GM23338 (cell line): ENCODE measurements around the gene PIP4K2B. TPM values are rescaled to one million over a fixed set of nuclear protein-coding genes. Genes with fewer than 3 reads are reported as not detected.

ENCODE experiments used
- ATAC-seq: fragments of 200-7000 bp; cut with Tn5 transposase; 3 replicates; pipeline ENCODE4 v1.9.1; 2020
- DNase-seq: peaks from one replicate; pipeline ENCODE4 v3.0.0-alpha.2; 2015; ENCODE audit warnings: low spot score
- H2AFZ ChIP-seq: fragments of 200-600 bp; sonication (generic); 2 replicates; pipeline ENCODE4 v1.8.0; 2016; ENCODE audit warnings: antibody characterized with exemption, mild to moderate bottlenecking, moderate library complexity
- H3F3A ChIP-seq: fragments of 200-600 bp; sonication (generic); replicated peaks from 2 replicates; pipeline ENCODE4 v1.8.0; 2017; ENCODE audit warnings: antibody characterized with exemption, mixed run types, low read depth
- H3K27ac ChIP-seq: fragments of 200-600 bp; sonication (generic); 2 replicates; pipeline ENCODE4 v1.6.1; 2016; ENCODE audit warnings: low read depth
- H3K27me3 ChIP-seq: fragments of 200-600 bp; sonication (generic); 2 replicates; pipeline ENCODE4 v1.8.0; 2016; ENCODE audit warnings: mild to moderate bottlenecking, mixed run types, moderate library complexity; ENCODE audit not compliant: insufficient read depth
- H3K36me3 ChIP-seq: fragments of 200-600 bp; sonication (generic); 2 replicates; pipeline ENCODE4 v1.8.0; 2016; ENCODE audit warnings: mild to moderate bottlenecking; ENCODE audit not compliant: insufficient read depth
- H3K4me1 ChIP-seq: fragments of 200-600 bp; sonication (generic); 2 replicates; pipeline ENCODE4 v1.8.0; 2016; ENCODE audit warnings: mild to moderate bottlenecking, moderate library complexity; ENCODE audit not compliant: insufficient read depth
- H3K4me2 ChIP-seq: fragments of 200-600 bp; sonication (generic); 2 replicates; pipeline ENCODE4 v1.7.1; 2017; ENCODE audit warnings: mixed run types
- H3K4me3 ChIP-seq: fragments of 200-600 bp; sonication (generic); 2 replicates; pipeline ENCODE4 v1.6.1; 2016; ENCODE audit warnings: mixed run types
- H3K79me2 ChIP-seq: fragments of 200-600 bp; sonication (generic); replicated peaks from 2 replicates; pipeline ENCODE4 v1.8.0; 2017; ENCODE audit warnings: mild to moderate bottlenecking; ENCODE audit not compliant: insufficient read depth
- H3K9me2 ChIP-seq: fragments of 200-600 bp; sonication (generic); 2 replicates; pipeline ENCODE4 v1.8.0; 2017; ENCODE audit not compliant: insufficient read depth
- H4K20me1 ChIP-seq: fragments of 200-600 bp; sonication (generic); replicated peaks from 2 replicates; pipeline ENCODE4 v1.8.0; 2017; ENCODE audit warnings: mild to moderate bottlenecking; ENCODE audit not compliant: insufficient read depth
- H3K27ac Mint-ChIP-seq: 2 replicates; pipeline ENCODE4 v1.8.0; 2020; ENCODE audit warnings: inconsistent platforms, mild to moderate bottlenecking, moderate library complexity, mixed read lengths
- H3K27me3 Mint-ChIP-seq: 3 replicates; pipeline ENCODE4 v1.8.0; 2022; ENCODE audit warnings: low read depth, mild to moderate bottlenecking, moderate library complexity, mixed read lengths, inconsistent platforms; ENCODE audit not compliant: insufficient read depth, poor library complexity
- H3K36me3 Mint-ChIP-seq: 3 replicates; pipeline ENCODE4 v1.8.0; 2021; ENCODE audit warnings: low read depth, mild to moderate bottlenecking, inconsistent platforms, moderate library complexity, mixed read lengths
- H3K4me1 Mint-ChIP-seq: 3 replicates; pipeline ENCODE4 v1.8.0; 2020; ENCODE audit warnings: mild to moderate bottlenecking, inconsistent platforms, mixed read lengths
- H3K4me3 Mint-ChIP-seq: 3 replicates; pipeline ENCODE4 v1.8.0; 2021; ENCODE audit warnings: moderate library complexity, mild to moderate bottlenecking, inconsistent platforms, mixed read lengths
- H3K9me3 Mint-ChIP-seq: 3 replicates; pipeline ENCODE4 v1.8.0; 2020; ENCODE audit warnings: moderate library complexity, mild to moderate bottlenecking, inconsistent platforms, mixed read lengths
- EZH2 ChIP-seq: fragments of 200-600 bp; sonication (generic); IDR thresholded peaks from one replicate; pipeline ENCODE4 v1.8.0; 2017; ENCODE audit warnings: antibody characterized with exemption, mild to moderate bottlenecking, low read depth; ENCODE audit not compliant: unreplicated experiment
- JUNB ChIP-seq: IDR thresholded peaks from one replicate; pipeline ENCODE4 v1.6.1; 2016; ENCODE audit warnings: antibody characterized with exemption; ENCODE audit not compliant: unreplicated experiment
- NANOG ChIP-seq: IDR thresholded peaks from 2 replicates; pipeline ENCODE4 v1.6.1; 2016; ENCODE audit warnings: antibody characterized with exemption, borderline replicate concordance
- POLR2AphosphoS5 ChIP-seq: IDR thresholded peaks from 2 replicates; pipeline ENCODE4 v1.6.1; 2016; ENCODE audit warnings: antibody characterized with exemption, low read depth
- STAT1 ChIP-seq: IDR thresholded peaks from one replicate; pipeline ENCODE4 v1.6.1; 2016; ENCODE audit warnings: antibody characterized with exemption; ENCODE audit not compliant: unreplicated experiment
- ZNF331 ChIP-seq: fragments of 250-450 bp; sonication (Bioruptor Pico); IDR thresholded peaks from 2 replicates; pipeline ENCODE4 v1.5.0; 2020; ENCODE audit warnings: low read depth, mild to moderate bottlenecking, moderate library complexity
- polyA plus RNA-seq: library from polyadenylated mRNA; unstranded; fragments of >200 nt; fragmentation: Nextera tagmentation; extraction: Ambion mirVana; gene quantifications from 2 replicates; pipeline ENCODE4 v1.2.1, GENCODE V29; 2016
- total RNA-seq: library from RNA; depleted of rRNA; stranded (reverse); fragments of >200 nt; shearing (Covaris generic); gene quantifications from 2 replicates; pipeline ENCODE4 v1.2.3, GENCODE V29; 2014
- TF ChIP-seq, protein P1 (sequence below): fragments of 250-450 bp; sonication (Bioruptor Pico); IDR thresholded peaks from 2 replicates; pipeline ENCODE4 v1.5.0; 2020; ENCODE audit warnings: mild to moderate bottlenecking, moderate library complexity
- TF ChIP-seq, protein P2 (sequence below), 2 experiments: fragments of 200-600 bp in 1 of 2; sonication (generic) in 1 of 2; conservative IDR thresholded peaks; 2 replicates each; pipeline versions ENCODE4 v1.5.1 to v1.6.1; 2016 to 2017; ENCODE audit warnings: antibody characterized with exemption in 2 of 2, low read depth in 2 of 2, mild to moderate bottlenecking in 2 of 2, moderate library complexity in 1 of 2
- TF ChIP-seq, protein P3 (sequence below): IDR thresholded peaks from one replicate; pipeline ENCODE4 v1.6.1; 2018; ENCODE audit warnings: antibody characterized with exemption; ENCODE audit not compliant: unreplicated experiment
- TF ChIP-seq, protein P4 (sequence below): IDR thresholded peaks from 2 replicates; pipeline ENCODE4 v1.6.1; 2016; ENCODE audit warnings: antibody characterized with exemption

PIP4K2B gene
- total and polyA plus RNA-seq, 2 experiments from 2014 or later: 9.5 to 43.4 TPM

DNA sequence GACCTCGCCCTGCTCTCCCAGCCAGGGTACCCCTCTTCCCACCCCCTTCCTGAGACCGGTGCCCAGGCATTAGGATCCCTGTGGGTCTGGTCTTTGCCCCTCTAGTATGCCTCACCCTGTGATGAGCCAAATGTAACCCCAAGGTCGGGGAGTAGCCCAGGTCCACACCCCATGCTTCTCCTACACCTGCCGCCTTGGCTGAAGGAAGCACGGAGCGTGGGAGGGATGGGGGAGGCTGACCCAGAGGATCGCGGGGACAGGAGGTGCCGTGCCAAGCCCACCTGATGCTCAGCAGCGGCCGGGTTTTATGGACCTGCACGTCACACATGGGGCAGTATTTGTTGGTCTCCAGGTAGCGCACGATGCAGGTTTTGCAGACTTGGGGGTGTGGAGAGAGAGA is 60.1 kb downstream of the PIP4K2B start:
- H3K79me2 ChIP-seq: peaks cover 44% of the 10 kb centered on the region
- DNase-seq: no peak
- no peak overlapping the region for H2AFZ ChIP-seq

More for the DNA sequence above, 60.1 kb downstream of the PIP4K2B start:
- ATAC-seq: no peak
- peaks cover 12% of the 10 kb centered on the region; the same call in 1 of the 2 replicates for H3F3A ChIP-seq
- H3K4me1 ChIP-seq: peaks cover 17% of the 10 kb centered on the region
- H3K36me3 ChIP-seq: peaks cover 5% of the 10 kb centered on the region
- no peak overlapping the region for H3K27ac ChIP-seq
- Mint-ChIP-seq H3K9me3 (no peaks in the 10 kb centered on the region; the same call in 2 of the 3 replicates), H3K4me3 (no peak overlapping the region), H3K36me3 (peaks cover 76% of the 10 kb centered on the region), H3K27ac (no peak overlapping the region), H3K27me3 (peaks cover 26% of the 10 kb centered on the region), H3K4me1 (peaks cover 42% of the 10 kb centered on the region)
- peaks cover 52% of the 10 kb centered on the region for H4K20me1 ChIP-seq
- H3K9me2 ChIP-seq: no peaks in the 10 kb centered on the region
- no peak overlapping the region for H3K4me2 ChIP-seq
- H3K27me3 ChIP-seq: no peaks in the 10 kb centered on the region
- no peak overlapping the region for H3K4me3 ChIP-seq
- TF ChIP-seq, protein P1, sequence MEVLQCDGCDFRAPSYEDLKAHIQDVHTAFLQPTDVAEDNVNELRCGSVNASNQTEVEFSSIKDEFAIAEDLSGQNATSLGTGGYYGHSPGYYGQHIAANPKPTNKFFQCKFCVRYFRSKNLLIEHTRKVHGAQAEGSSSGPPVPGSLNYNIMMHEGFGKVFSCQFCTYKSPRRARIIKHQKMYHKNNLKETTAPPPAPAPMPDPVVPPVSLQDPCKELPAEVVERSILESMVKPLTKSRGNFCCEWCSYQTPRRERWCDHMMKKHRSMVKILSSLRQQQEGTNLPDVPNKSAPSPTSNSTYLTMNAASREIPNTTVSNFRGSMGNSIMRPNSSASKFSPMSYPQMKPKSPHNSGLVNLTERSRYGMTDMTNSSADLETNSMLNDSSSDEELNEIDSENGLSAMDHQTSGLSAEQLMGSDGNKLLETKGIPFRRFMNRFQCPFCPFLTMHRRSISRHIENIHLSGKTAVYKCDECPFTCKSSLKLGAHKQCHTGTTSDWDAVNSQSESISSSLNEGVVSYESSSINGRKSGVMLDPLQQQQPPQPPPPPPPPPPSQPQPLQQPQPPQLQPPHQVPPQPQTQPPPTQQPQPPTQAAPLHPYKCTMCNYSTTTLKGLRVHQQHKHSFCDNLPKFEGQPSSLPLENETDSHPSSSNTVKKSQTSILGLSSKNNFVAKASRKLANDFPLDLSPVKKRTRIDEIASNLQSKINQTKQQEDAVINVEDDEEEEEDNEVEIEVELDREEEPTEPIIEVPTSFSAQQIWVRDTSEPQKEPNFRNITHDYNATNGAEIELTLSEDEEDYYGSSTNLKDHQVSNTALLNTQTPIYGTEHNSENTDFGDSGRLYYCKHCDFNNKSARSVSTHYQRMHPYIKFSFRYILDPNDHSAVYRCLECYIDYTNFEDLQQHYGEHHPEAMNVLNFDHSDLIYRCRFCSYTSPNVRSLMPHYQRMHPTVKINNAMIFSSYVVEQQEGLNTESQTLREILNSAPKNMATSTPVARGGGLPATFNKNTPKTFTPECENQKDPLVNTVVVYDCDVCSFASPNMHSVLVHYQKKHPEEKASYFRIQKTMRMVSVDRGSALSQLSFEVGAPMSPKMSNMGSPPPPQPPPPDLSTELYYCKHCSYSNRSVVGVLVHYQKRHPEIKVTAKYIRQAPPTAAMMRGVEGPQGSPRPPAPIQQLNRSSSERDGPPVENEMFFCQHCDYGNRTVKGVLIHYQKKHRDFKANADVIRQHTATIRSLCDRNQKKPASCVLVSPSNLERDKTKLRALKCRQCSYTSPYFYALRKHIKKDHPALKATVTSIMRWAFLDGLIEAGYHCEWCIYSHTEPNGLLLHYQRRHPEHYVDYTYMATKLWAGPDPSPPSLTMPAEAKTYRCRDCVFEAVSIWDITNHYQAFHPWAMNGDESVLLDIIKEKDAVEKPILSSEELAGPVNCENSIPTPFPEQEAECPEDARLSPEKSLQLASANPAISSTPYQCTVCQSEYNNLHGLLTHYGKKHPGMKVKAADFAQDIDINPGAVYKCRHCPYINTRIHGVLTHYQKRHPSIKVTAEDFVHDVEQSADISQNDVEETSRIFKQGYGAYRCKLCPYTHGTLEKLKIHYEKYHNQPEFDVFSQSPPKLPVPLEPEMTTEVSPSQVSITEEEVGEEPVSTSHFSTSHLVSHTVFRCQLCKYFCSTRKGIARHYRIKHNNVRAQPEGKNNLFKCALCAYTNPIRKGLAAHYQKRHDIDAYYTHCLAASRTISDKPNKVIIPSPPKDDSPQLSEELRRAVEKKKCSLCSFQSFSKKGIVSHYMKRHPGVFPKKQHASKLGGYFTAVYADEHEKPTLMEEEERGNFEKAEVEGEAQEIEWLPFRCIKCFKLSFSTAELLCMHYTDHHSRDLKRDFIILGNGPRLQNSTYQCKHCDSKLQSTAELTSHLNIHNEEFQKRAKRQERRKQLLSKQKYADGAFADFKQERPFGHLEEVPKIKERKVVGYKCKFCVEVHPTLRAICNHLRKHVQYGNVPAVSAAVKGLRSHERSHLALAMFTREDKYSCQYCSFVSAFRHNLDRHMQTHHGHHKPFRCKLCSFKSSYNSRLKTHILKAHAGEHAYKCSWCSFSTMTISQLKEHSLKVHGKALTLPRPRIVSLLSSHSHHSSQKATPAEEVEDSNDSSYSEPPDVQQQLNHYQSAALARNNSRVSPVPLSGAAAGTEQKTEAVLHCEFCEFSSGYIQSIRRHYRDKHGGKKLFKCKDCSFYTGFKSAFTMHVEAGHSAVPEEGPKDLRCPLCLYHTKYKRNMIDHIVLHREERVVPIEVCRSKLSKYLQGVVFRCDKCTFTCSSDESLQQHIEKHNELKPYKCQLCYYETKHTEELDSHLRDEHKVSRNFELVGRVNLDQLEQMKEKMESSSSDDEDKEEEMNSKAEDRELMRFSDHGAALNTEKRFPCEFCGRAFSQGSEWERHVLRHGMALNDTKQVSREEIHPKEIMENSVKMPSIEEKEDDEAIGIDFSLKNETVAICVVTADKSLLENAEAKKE (CRISPR knock-in tag): no peak
- TF ChIP-seq, protein P2, sequence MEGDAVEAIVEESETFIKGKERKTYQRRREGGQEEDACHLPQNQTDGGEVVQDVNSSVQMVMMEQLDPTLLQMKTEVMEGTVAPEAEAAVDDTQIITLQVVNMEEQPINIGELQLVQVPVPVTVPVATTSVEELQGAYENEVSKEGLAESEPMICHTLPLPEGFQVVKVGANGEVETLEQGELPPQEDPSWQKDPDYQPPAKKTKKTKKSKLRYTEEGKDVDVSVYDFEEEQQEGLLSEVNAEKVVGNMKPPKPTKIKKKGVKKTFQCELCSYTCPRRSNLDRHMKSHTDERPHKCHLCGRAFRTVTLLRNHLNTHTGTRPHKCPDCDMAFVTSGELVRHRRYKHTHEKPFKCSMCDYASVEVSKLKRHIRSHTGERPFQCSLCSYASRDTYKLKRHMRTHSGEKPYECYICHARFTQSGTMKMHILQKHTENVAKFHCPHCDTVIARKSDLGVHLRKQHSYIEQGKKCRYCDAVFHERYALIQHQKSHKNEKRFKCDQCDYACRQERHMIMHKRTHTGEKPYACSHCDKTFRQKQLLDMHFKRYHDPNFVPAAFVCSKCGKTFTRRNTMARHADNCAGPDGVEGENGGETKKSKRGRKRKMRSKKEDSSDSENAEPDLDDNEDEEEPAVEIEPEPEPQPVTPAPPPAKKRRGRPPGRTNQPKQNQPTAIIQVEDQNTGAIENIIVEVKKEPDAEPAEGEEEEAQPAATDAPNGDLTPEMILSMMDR (conservative IDR thresholded peaks at IDR 0.05; ENCODE audit: low read depth in 2 of 2): no peak
- TF ChIP-seq POLR2AphosphoS5 (no peak), JUNB (no peak), ZNF331 (CRISPR knock-in tag) (no peak), NANOG (no peak), EZH2 (no peak), STAT1 (no peak)
- TF ChIP-seq, protein P3, sequence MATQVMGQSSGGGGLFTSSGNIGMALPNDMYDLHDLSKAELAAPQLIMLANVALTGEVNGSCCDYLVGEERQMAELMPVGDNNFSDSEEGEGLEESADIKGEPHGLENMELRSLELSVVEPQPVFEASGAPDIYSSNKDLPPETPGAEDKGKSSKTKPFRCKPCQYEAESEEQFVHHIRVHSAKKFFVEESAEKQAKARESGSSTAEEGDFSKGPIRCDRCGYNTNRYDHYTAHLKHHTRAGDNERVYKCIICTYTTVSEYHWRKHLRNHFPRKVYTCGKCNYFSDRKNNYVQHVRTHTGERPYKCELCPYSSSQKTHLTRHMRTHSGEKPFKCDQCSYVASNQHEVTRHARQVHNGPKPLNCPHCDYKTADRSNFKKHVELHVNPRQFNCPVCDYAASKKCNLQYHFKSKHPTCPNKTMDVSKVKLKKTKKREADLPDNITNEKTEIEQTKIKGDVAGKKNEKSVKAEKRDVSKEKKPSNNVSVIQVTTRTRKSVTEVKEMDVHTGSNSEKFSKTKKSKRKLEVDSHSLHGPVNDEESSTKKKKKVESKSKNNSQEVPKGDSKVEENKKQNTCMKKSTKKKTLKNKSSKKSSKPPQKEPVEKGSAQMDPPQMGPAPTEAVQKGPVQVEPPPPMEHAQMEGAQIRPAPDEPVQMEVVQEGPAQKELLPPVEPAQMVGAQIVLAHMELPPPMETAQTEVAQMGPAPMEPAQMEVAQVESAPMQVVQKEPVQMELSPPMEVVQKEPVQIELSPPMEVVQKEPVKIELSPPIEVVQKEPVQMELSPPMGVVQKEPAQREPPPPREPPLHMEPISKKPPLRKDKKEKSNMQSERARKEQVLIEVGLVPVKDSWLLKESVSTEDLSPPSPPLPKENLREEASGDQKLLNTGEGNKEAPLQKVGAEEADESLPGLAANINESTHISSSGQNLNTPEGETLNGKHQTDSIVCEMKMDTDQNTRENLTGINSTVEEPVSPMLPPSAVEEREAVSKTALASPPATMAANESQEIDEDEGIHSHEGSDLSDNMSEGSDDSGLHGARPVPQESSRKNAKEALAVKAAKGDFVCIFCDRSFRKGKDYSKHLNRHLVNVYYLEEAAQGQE: no peak
- TF ChIP-seq, protein P4, sequence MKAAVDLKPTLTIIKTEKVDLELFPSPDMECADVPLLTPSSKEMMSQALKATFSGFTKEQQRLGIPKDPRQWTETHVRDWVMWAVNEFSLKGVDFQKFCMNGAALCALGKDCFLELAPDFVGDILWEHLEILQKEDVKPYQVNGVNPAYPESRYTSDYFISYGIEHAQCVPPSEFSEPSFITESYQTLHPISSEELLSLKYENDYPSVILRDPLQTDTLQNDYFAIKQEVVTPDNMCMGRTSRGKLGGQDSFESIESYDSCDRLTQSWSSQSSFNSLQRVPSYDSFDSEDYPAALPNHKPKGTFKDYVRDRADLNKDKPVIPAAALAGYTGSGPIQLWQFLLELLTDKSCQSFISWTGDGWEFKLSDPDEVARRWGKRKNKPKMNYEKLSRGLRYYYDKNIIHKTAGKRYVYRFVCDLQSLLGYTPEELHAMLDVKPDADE: no peak
